BLaER1 (cell line): ENCODE results near the gene SUCNR1.

ENCODE experiments used
- H3K27ac ChIP-seq: shearing (Covaris generic); formaldehyde crosslinking; 2 replicates; pipeline ENCODE4 v1.8.1; 2022
- H3K27me3 ChIP-seq: shearing (Covaris generic); formaldehyde crosslinking; 2 replicates; pipeline ENCODE4 v1.8.1; 2022
- H3K36me3 ChIP-seq: shearing (Covaris generic); formaldehyde crosslinking; 2 replicates; pipeline ENCODE4 v1.8.1; 2022
- H3K4me1 ChIP-seq: shearing (Covaris generic); formaldehyde crosslinking; 2 replicates; pipeline ENCODE4 v1.8.1; 2022
- H3K4me2 ChIP-seq: shearing (Covaris generic); formaldehyde crosslinking; 2 replicates; pipeline ENCODE4 v1.8.1; 2022
- H3K4me3 ChIP-seq: shearing (Covaris generic); formaldehyde crosslinking; 2 replicates; pipeline ENCODE4 v1.8.1; 2022
- H3K9ac ChIP-seq: shearing (Covaris generic); formaldehyde crosslinking; 2 replicates; pipeline ENCODE4 v1.8.1; 2022
- H3K9me3 ChIP-seq: shearing (Covaris generic); formaldehyde crosslinking; 2 replicates; pipeline ENCODE4 v1.8.1; 2022
- H4K20me1 ChIP-seq: shearing (Covaris generic); formaldehyde crosslinking; 2 replicates; pipeline ENCODE4 v1.8.1; 2022
- Cebpa-rat ChIP-seq: shearing (Covaris generic); IDR thresholded peaks from 2 replicates; pipeline ENCODE4 v1.8.1; 2022

The SUCNR1 gene

DNA sequence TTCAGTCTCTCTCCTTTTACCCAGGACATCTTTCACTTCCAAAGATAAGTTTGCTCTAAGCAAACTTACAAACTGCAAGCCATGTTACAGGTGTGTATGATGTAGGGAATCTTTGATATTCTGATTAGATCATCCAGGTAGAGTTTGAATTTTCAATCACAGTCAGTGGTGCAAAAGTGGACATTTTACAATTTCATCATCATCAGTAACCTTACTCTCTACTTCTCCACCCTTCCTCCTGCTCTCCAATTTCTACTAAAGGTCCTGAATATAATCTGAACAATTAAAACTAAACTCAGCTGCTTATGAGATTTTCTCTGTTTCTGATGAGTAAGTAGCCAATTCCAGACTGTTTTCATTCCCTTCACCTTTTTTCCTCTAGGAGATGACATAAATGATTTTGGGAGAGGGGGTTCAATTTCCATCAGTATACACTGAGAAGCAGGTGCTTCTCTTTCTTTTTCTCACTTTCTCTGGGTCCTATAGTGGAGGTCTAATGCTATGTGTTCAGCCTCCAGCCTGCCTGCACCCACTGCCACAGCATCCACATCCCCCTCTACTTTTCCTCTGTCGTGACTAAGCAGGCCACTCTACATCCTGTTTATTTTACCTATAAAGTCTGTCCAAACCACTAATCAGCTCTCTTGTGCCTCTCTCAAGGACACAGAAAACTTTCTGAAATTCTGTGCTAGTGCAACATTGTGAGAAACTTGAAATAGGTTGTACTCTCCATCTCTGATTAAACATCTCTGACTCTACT is 27.6 kb downstream of the SUCNR1 start:
- H3K4me2 ChIP-seq, result peak overlapping the region; percentile 83

DNA sequence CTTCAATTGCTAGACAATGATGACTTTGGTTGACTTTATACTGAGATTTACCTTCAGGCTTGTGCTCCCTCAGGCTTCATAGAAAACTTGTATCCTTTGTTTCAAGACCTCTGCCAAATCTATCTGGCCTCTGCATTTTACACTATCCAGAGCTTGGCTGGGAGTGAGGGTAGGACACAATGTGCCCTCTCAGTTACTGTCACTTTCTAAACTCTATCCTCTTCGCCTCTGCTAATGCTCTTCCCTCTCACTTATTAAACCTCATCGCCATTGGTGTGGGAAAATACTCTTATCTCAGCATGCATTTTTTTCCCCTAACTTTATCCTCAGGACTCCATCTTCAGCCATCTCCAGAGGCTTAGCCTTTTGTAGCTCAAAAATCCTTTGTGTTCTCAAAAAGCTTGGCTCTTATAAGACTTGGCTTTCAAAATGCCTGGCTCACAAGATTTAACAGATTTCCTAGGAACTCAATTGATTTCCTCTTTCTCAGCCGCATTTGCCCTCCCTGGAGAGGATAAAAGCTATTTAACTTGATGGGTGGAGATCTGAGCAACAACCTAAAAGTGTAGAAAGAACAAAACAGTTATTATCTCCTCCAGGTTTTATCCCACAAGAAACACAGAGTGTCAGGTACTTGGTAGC is 28.3 kb downstream of the SUCNR1 start:
- peak overlapping the region; percentile 47; the same call in 1 of the 2 replicates for H3K9ac ChIP-seq

More for the DNA sequence above, 27.6 kb downstream of the SUCNR1 start:
- no peak for TF ChIP-seq Cebpa-rat
- Histone ChIP-seq H3K9ac (peak overlapping the region; percentile 47; the same call in 1 of the 2 replicates), H4K20me1 (no peaks in the 10 kb centered on the region), H3K9me3 (no peaks in the 10 kb centered on the region), H3K27me3 (no peaks in the 10 kb centered on the region), H3K36me3 (no peaks in the 10 kb centered on the region), H3K4me1 (peaks cover 74% of the 10 kb centered on the region), H3K4me3 (no peak overlapping the region), H3K27ac (peak overlapping the region; percentile 86)

DNA sequence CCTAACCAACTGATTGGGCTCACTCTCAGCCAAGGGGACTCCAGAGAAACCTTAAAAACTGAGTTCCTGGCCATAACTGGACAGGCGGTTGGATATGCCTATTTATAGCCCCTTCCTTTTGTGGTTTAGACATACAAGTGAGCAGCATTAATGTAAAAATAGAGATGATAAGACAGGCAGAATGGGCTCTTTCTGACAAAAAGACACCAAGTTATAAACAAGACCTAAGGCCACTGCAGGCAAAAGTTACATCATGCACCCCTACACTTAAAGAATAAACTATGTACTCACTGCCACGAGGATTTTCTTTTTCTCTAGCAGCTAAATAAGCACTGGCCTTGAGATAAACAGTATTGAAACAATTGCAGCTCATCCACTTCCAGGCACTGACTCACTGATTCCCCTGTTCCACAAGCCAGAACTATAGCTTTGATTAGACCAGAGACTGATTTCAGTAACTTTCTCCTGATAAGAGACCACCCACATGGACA is 30.1 kb downstream of the SUCNR1 start:
- Histone ChIP-seq H3K4me1 (peaks cover 66% of the 10 kb centered on the region), H3K36me3 (no peaks in the 10 kb centered on the region), H3K9me3 (no peaks in the 10 kb centered on the region), H4K20me1 (no peaks in the 10 kb centered on the region), H3K9ac (peak overlapping the region; percentile 66), H3K27me3 (no peaks in the 10 kb centered on the region), H3K27ac (peak overlapping the region; percentile 86), H3K4me3 (no peak overlapping the region), H3K4me2 (peak overlapping the region; percentile 83)
- no peak for TF ChIP-seq Cebpa-rat

More for the DNA sequence above, 28.3 kb downstream of the SUCNR1 start:
- H4K20me1 ChIP-seq, result no peaks in the 10 kb centered on the region
- H3K4me3 ChIP-seq, result 0 out of 2 replicates have a peak overlapping the region, but pooled peaks have one; percentile 26
- TF ChIP-seq Cebpa-rat, result no peak
- peak overlapping the region; percentile 86 for H3K27ac ChIP-seq
- H3K36me3 ChIP-seq, result no peaks in the 10 kb centered on the region
- no peaks in the 10 kb centered on the region for H3K27me3 ChIP-seq
- H3K9me3 ChIP-seq, result no peaks in the 10 kb centered on the region
- peak overlapping the region; percentile 83 for H3K4me2 ChIP-seq
- peaks cover 68% of the 10 kb centered on the region for H3K4me1 ChIP-seq

DNA sequence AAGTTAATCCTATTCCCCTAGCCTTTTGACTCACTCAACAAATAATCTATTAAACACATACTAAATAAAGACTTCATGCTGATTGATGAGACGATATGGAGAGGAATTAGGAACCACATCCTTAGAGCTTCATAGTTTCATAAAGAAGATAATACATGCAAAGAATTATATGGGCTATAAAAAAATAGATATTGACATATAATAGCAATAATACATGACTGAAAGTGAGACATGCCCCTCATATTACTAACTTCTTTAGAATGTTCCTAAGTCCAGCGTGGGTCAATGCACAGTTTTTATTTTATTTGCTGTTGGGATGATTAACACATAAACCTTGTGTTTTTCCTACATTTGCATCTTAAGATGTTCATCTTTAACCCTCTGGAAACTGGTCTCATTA is 32.2 kb downstream of the SUCNR1 start:
- no peak for TF ChIP-seq Cebpa-rat
- Histone ChIP-seq H3K27me3 (no peaks in the 10 kb centered on the region), H3K36me3 (no peaks in the 10 kb centered on the region), H3K27ac (peak overlapping the region; percentile 86; the same call in 1 of the 2 replicates), H3K4me1 (peaks cover 53% of the 10 kb centered on the region), H3K4me2 (peak overlapping the region; percentile 83; the same call in 1 of the 2 replicates), H3K9ac (no peak overlapping the region), H4K20me1 (no peaks in the 10 kb centered on the region), H3K4me3 (no peak overlapping the region), H3K9me3 (no peaks in the 10 kb centered on the region)

DNA sequence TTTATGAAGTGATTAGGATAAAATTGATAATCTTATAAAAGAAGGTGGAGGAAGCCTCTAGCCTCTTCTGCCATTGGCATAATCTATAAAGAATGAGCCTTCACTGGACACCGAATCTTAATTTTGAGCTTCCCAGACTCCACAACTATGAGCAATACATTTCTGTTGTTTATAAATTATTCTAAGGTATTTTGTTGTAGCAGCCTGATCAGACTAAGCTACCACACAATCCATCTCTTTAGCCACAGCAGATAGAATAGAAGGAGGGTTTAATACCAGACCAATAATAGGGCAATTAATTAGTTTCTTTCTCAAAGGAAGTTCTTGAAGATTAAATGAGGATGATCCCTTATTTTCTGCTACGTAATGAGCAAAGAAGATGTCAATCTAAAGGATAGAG is 33.3 kb downstream of the SUCNR1 start:
- H3K4me3 ChIP-seq, result no peak overlapping the region
- TF ChIP-seq Cebpa-rat, result no peak
- H3K27me3 ChIP-seq, result no peaks in the 10 kb centered on the region
- H3K27ac ChIP-seq, result no peak overlapping the region
- H3K4me1 ChIP-seq, result peaks cover 42% of the 10 kb centered on the region
- H3K9ac ChIP-seq, result no peak overlapping the region
- H3K36me3 ChIP-seq, result no peaks in the 10 kb centered on the region
- H3K9me3 ChIP-seq, result no peaks in the 10 kb centered on the region
- no peaks in the 10 kb centered on the region for H4K20me1 ChIP-seq
- H3K4me2 ChIP-seq, result no peak overlapping the region

DNA sequence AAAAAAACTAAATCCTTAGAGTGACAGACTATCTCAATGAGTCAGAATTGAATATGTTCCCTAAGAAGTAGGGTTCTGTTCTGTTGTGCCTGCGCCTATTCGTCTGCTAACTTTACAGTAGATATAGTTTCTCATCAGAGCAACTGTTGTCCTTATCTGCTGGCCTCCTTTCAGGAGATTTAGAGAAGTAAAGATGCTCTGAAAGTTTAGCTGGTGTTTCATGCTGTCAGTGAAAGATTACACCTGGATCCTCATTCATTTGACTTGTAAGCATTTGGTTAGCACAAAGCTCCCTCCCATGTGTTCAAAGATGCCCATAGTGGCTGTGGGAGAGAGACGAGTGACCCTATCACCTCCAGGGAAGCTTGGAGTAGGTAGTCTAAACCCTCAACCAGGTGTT is 35.0 kb downstream of the SUCNR1 start:
- no peak for TF ChIP-seq Cebpa-rat
- no peak overlapping the region for H3K9ac ChIP-seq
- H3K36me3 ChIP-seq, result no peaks in the 10 kb centered on the region
- peaks cover 25% of the 10 kb centered on the region for H3K4me1 ChIP-seq
- no peak overlapping the region for H3K4me3 ChIP-seq
- H3K27me3 ChIP-seq, result no peaks in the 10 kb centered on the region
- no peak overlapping the region for H3K27ac ChIP-seq
- H4K20me1 ChIP-seq, result no peaks in the 10 kb centered on the region
- no peaks in the 10 kb centered on the region for H3K9me3 ChIP-seq
- no peak overlapping the region for H3K4me2 ChIP-seq

DNA sequence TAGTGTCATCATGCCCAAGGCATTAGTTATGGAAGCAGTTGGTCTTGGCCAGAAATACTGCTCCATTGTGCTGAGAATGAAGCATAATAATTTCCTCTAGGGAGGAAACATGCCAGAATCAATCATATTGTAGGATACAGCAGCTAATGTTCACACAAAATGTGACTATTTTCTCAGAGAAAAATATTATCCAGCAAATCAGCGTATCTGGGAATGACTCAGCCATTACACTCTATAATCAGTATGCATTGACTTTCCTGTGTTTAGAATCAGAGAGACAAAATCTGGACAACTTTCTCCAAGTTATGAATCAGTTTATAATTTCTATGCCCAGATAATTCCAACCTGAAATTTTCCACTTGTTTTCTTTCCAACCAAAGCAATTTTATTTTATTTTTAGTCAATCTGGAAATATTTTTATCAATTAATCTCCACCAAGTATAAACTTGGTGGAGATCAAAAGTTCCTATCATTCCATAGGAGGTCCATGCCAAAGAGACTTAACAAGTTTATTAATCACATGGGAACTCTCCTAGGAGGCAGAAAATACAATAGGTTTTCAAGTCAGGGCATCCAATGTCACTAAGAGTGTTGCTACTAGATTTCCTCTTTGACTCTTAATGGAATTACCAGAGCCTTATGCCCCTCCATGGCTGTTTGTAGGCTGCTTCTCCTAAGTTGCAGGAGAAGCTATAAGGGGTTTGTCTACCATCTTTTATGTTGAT is 36.4 kb downstream of the SUCNR1 start:
- H3K9ac ChIP-seq, result no peak overlapping the region
- no peaks in the 10 kb centered on the region for H3K27me3 ChIP-seq
- H3K4me2 ChIP-seq, result no peak overlapping the region
- H4K20me1 ChIP-seq, result no peaks in the 10 kb centered on the region
- H3K4me1 ChIP-seq, result peaks cover 11% of the 10 kb centered on the region
- no peaks in the 10 kb centered on the region; the same call in 1 of the 2 replicates for H3K9me3 ChIP-seq
- H3K36me3 ChIP-seq, result no peaks in the 10 kb centered on the region
- H3K4me3 ChIP-seq, result no peak overlapping the region
- TF ChIP-seq Cebpa-rat, result no peak
- no peak overlapping the region for H3K27ac ChIP-seq

DNA sequence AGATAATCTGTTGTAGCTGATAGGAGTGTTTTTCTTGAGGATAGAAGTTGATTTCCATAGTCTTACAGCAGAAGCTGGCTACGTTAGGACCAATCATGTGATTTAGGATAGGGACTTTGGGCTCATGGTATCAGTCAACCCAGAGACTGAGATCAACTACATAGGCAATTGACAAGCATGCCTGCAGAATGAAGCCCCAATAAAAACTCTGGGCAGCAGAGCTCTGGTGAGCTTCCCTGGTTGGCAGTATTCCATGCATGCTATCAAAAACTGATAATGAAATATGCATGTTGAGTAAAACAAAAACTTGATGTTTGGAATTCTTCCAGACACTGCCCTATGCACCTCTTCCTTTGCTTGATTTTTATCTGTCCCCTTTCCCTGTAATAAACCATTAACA is 38.0 kb downstream of the SUCNR1 start:
- Histone ChIP-seq H3K27ac (no peak overlapping the region), H3K4me2 (no peak overlapping the region), H4K20me1 (no peaks in the 10 kb centered on the region), H3K36me3 (no peaks in the 10 kb centered on the region), H3K4me1 (no peaks in the 10 kb centered on the region), H3K27me3 (no peaks in the 10 kb centered on the region), H3K9me3 (no peaks in the 10 kb centered on the region; the same call in 1 of the 2 replicates), H3K9ac (no peak overlapping the region), H3K4me3 (no peak overlapping the region)
- no peak for TF ChIP-seq Cebpa-rat

DNA sequence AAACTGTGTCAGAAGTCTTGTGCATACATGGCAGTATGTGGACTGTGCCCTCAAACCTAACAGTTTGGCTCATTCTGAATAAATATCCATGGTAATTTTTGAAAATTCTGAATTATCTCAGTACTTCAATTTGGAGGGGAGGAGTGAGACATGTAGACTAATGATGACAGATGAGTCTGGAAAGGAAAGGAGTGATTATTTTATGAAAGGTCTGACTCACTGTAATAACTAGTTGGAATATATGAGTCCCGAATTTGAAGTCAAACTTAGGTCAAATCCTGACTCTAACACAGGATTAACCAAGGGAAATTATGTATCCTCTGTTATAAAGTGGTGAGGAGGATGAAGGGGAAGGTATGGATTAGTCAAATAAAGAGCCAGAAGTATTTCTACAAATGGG is 38.6 kb downstream of the SUCNR1 start:
- Histone ChIP-seq H3K9ac (no peak overlapping the region), H4K20me1 (no peaks in the 10 kb centered on the region), H3K27ac (no peak overlapping the region), H3K4me2 (no peak overlapping the region), H3K4me3 (no peak overlapping the region), H3K27me3 (no peaks in the 10 kb centered on the region), H3K9me3 (no peaks in the 10 kb centered on the region; the same call in 1 of the 2 replicates), H3K4me1 (peaks cover 2% of the 10 kb centered on the region; the same call in 1 of the 2 replicates), H3K36me3 (no peaks in the 10 kb centered on the region)
- no peak for TF ChIP-seq Cebpa-rat
